ENCODE measurements around the gene GYPC.
"Not testable (repeated sequence)": the region's sequence is repeated elsewhere in the genome, so short reads cannot be mapped to it uniquely, and the experiment has no call there.

The GYPC gene

GRCh38 chr2:126655500-126656430 lies at the start of gene GYPC:
Gene GYPC (plus strand): TSS chr2:126656158. CDS start chr2:126656264, 106 bp downstream.
- peak; percentile 14 for DNase-seq

- DNase-seq, result no peak
These were observed 41.3 kb upstream of the GYPC start for GRCh38 chr2:126614524-126615227.

- no peak for DNase-seq
These were observed 39.3 kb upstream of the GYPC start for GRCh38 chr2:126616606-126617069.

- DNase-seq, result no peak
These were observed 35.7 kb upstream of the GYPC start for GRCh38 chr2:126620302-126620701.

- DNase-seq, result no peak
These were observed 33.0 kb upstream of the GYPC start for GRCh38 chr2:126623000-126623399.

GRCh38 chr2:126627643-126628042 lies 28.3 kb upstream of the GYPC start:
- DNase-seq, result no peak

- DNase-seq, result no peak
These were observed 21.6 kb upstream of the GYPC start for GRCh38 chr2:126634273-126634861.

- DNase-seq, result no peak
These were observed 20.7 kb upstream of the GYPC start for GRCh38 chr2:126635281-126635680.

- DNase-seq, result no peak
These were observed 20.2 kb upstream of the GYPC start for GRCh38 chr2:126635736-126636135.

GRCh38 chr2:126637386-126637785 lies 18.6 kb upstream of the GYPC start:
- DNase-seq, result no peak

- no peak for DNase-seq
These were observed 17.2 kb upstream of the GYPC start for GRCh38 chr2:126638746-126639145.

- DNase-seq, result no peak
These were observed 16.7 kb upstream of the GYPC start for GRCh38 chr2:126639276-126639675.

GRCh38 chr2:126641294-126641693 lies 14.7 kb upstream of the GYPC start:
- DNase-seq, result not testable (repeated sequence)

- DNase-seq, result no peak
These were observed 13.9 kb upstream of the GYPC start for GRCh38 chr2:126642031-126642430.

- no peak for DNase-seq
These were observed 12.5 kb upstream of the GYPC start for GRCh38 chr2:126643431-126643830.

- DNase-seq, result no peak
These were observed 12.0 kb upstream of the GYPC start for GRCh38 chr2:126643972-126644371.

- no peak for DNase-seq
These were observed 11.2 kb upstream of the GYPC start for GRCh38 chr2:126644630-126645191.

- no peak for DNase-seq
These were observed 10.7 kb upstream of the GYPC start for GRCh38 chr2:126645211-126645618.

GRCh38 chr2:126646026-126646425 lies 9.9 kb upstream of the GYPC start:
- no peak for DNase-seq

GRCh38 chr2:126647714-126648344 lies 8.1 kb upstream of the GYPC start:
- DNase-seq, result not testable (repeated sequence)

GRCh38 chr2:126648345-126648786 lies 7.6 kb upstream of the GYPC start:
- DNase-seq, result not testable (repeated sequence)

GRCh38 chr2:126649101-126649500 lies 6.9 kb upstream of the GYPC start:
- no peak for DNase-seq

GRCh38 chr2:126650994-126651393 lies 5.0 kb upstream of the GYPC start:
- DNase-seq, result no peak

Data from NK-92 treated with Interleukin-12 subunit alpha and Interleukin-12 subunit beta, amount 100 ng/mL, for 24 hours (cell line).